AG09309 (cell line): ENCODE results near the gene NOS1.

ENCODE experiments used
- DNase-seq: peaks from one replicate; pipeline ENCODE4 v3.0.0-alpha.2; 2010; ENCODE audit warnings: low read depth
- H3K4me3 ChIP-seq: 2 replicates; pipeline ENCODE4 v1.5.1; 2011; ENCODE audit warnings: mild to moderate bottlenecking, low read depth, low read length, moderate library complexity; ENCODE audit not compliant: control insufficient read depth
- CTCF ChIP-seq: IDR thresholded peaks from 2 replicates; pipeline ENCODE4 v1.5.1; 2011; ENCODE audit warnings: mild to moderate bottlenecking, low read depth, low read length, inconsistent platforms; ENCODE audit not compliant: insufficient read depth, control insufficient read depth; ENCODE audit errors: missing control alignments

The NOS1 gene

DNA sequence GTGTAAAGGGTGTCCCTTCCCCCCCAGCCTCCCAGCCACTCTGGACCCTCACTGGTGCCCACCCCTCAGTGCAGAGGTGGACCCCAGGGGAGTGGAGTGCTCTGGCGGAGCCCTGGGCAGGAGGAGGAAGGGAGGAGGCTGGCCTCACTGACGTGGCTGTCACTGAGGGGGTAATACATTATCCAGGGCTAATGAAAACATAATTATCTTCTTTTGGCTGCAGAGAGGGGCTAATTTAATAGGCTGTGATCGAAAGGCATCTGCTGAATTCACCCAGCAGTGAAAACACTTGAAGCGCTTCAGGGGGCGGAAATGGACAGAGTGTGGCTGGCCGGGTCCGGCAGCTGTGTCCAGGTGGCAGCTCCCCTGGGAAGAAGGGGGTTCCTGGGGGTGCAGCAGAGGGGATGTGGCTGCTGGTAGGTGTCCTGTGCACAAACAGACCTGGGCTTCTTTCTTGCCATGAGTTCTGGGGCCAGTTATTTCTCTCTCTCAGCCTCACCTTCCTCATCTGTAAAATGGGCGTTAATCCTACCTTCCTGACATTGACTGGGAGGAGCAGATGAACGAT lies 3.7 kb upstream of the NOS1 start:
- no peak for DNase-seq
- no peak for TF ChIP-seq CTCF

DNA sequence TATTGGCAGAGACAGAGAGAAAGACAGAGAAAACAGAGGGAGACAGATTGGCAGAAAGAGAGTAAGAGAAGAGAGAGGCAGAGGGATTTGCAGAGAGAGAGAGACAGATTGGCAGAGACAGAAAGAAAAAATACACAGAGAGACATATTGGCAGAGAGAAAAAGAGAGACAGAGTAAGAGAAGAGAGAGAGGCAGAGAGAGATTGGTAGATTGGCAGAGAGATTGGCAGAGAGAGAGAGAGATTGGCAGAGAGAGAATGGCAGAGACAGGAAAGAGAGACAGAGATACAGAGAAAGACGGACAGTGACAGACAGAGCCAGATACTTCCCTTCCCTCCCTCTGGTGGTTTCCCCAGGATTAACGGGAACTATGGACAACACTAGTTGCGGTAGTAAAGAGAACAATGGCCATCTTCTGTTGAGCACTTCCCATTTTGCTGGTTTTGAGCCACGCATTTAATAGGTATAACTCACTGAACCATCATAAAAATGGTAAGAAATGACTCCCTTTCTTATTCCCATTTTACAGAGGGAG lies 2.6 kb upstream of the NOS1 start:
- TF ChIP-seq CTCF = no peak
- no peak overlapping the region for H3K4me3 ChIP-seq
- DNase-seq = no peak

More for the DNA sequence above, 3.7 kb upstream of the NOS1 start:
- no peak overlapping the region for H3K4me3 ChIP-seq

- no peak for DNase-seq
- no peak overlapping the region for H3K4me3 ChIP-seq
- TF ChIP-seq CTCF = no peak
Measured at GRCh38 chr12:117363056-117363662, 1.7 kb upstream of the NOS1 start.

- TF ChIP-seq CTCF = no peak
- DNase-seq = no peak
- no peak overlapping the region for H3K4me3 ChIP-seq
Measured at GRCh38 chr12:117362391-117362790, 965 bp upstream of the NOS1 start.

- DNase-seq = no peak
- TF ChIP-seq CTCF = no peak
- no peak overlapping the region for H3K4me3 ChIP-seq
Measured at GRCh38 chr12:117361905-117362304, 479 bp upstream of the NOS1 start.

DNA sequence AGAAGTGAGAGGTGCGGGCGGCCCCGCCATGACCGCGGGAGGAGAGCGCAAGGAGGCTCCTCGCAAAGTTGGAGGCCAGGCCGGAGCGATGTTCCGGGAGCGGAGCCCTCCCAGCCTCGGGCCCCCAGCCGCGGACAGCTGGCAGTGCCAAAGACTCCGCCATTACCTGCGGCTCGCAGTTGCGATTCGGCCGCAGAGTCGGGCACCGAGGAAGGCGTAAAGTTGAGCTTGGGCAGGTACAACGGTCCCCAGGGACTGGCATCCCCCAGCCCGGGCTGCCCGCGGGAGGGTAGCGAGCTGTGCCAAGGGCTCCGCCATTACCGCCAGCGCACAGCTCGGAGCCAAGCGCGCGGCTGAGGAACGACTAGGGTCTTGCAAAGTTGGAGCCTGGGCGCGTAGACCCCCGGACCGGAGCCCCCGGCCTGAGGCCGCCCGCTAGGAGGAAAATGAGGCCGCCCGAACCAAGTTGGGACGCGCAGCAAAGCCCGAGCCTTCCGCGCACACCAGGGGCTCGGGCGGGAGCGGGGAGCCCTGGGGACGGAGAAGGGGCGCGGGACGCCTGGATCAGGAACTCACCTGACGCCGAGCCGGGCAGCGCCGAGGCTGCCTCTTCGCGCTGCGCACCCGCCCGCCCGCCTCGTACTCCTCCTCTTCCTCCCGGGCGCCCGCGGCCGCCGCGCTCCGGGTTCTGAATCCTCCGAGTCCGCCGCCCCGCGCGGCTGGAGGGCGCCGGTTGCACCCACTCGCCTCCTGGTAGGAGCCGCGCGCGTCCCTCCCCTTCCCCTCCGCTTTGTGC lies 677 bp downstream of the NOS1 start:
- DNase-seq = no peak
- no peak for TF ChIP-seq CTCF
- H3K4me3 ChIP-seq = no peak overlapping the region
